HG02970 (cell line): ENCODE data around the gene PDK2.

ENCODE experiments used
- ATAC-seq: cut with Tn5 transposase; IDR thresholded peaks from one replicate; pipeline ENCODE4 v1.9.1; 2021; ENCODE audit warnings: mild to moderate bottlenecking, moderate library complexity, moderate number of reproducible peaks; ENCODE audit not compliant: unreplicated experiment, low FRiP score

The PDK2 gene

GRCh38 chr17:50114401-50114800 is 19.2 kb downstream of the PDK2 start:
- no peak for ATAC-seq

GRCh38 chr17:50114849-50115357 is 19.8 kb downstream of the PDK2 start:
- ATAC-seq, result no peak

- no peak for ATAC-seq
Observed at GRCh38 chr17:50115756-50116155, 20.6 kb downstream of the PDK2 start.

- ATAC-seq, result no peak
Observed at GRCh38 chr17:50117202-50118051, 22.3 kb downstream of the PDK2 start.

GRCh38 chr17:50118076-50118827 is 23.1 kb downstream of the PDK2 start:
- ATAC-seq, result no peak

GRCh38 chr17:50118828-50119218 is 23.7 kb downstream of the PDK2 start:
- no peak for ATAC-seq

- ATAC-seq, result no peak
Observed at GRCh38 chr17:50120475-50121253, 25.5 kb downstream of the PDK2 start.

GRCh38 chr17:50122945-50123344 is 27.8 kb downstream of the PDK2 start:
- ATAC-seq, result no peak

- no peak for ATAC-seq
Observed at GRCh38 chr17:50123649-50124349, 28.6 kb downstream of the PDK2 start.

GRCh38 chr17:50125420-50125997 is 30.4 kb downstream of the PDK2 start:
- no peak for ATAC-seq

GRCh38 chr17:50127697-50128361 is 32.7 kb downstream of the PDK2 start:
- no peak for ATAC-seq

- no peak for ATAC-seq
Observed at GRCh38 chr17:50128441-50129352, 33.5 kb downstream of the PDK2 start.

- ATAC-seq, result no peak
Observed at GRCh38 chr17:50129353-50129727, 34.2 kb downstream of the PDK2 start.

- ATAC-seq, result no peak
Observed at GRCh38 chr17:50129728-50130558, 34.8 kb downstream of the PDK2 start, which contains the start of gene SAMD14. TSS of gene SAMD14 (minus strand) at chr17:50130160. CDS start at chr17:50124959, 5,201 bp downstream.

GRCh38 chr17:50130559-50131305 is 35.6 kb downstream of the PDK2 start:
- no peak for ATAC-seq

GRCh38 chr17:50132104-50132794 is 37.1 kb downstream of the PDK2 start:
- ATAC-seq, result no peak
